Subcutaneous adipose tissue (tissue), 4 donors: ENCODE results near the gene BMP2K. TPM values are rescaled to one million over a fixed set of nuclear protein-coding genes. Genes with fewer than 3 reads are reported as not detected.

ENCODE experiments used
- total RNA-seq, 4 donors: library from RNA; depleted of rRNA; stranded (reverse); fragments of >200 nt; gene quantifications; one replicate each; pipeline ENCODE4 v1.1.0, GENCODE V29; 2016
- TF ChIP-seq, protein P1 (sequence below): fragments of 450-650 bp; IDR thresholded peaks from one replicate; pipeline ENCODE4 v1.5.1; 2016; ENCODE audit warnings: low read depth, mild to moderate bottlenecking, control low read depth, antibody characterized with exemption, moderate library complexity

Gene BMP2K
- total RNA-seq, 4 donors from 2014 or later, result 32.2 to 100 (median 57.7) TPM

DNA sequence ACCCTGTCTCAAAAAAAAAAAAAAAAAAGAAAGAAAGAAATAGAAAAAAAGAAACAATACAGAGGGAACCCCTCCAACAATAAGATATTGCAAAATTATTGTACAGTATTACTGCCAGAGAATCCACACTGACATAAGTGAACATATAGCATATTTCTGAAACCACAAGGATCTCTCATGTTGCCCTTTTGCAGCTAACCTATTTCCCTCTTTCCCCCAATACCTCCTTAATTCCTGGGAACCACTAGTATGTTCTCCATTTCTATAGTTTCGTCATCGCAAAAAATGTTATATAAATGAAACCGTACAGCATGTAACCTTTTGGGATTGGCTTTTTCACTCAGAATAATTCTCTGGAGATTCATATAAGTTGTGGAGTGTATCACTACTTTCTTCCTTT lies 20.0 kb upstream of the BMP2K start:
- TF ChIP-seq, protein P1, sequence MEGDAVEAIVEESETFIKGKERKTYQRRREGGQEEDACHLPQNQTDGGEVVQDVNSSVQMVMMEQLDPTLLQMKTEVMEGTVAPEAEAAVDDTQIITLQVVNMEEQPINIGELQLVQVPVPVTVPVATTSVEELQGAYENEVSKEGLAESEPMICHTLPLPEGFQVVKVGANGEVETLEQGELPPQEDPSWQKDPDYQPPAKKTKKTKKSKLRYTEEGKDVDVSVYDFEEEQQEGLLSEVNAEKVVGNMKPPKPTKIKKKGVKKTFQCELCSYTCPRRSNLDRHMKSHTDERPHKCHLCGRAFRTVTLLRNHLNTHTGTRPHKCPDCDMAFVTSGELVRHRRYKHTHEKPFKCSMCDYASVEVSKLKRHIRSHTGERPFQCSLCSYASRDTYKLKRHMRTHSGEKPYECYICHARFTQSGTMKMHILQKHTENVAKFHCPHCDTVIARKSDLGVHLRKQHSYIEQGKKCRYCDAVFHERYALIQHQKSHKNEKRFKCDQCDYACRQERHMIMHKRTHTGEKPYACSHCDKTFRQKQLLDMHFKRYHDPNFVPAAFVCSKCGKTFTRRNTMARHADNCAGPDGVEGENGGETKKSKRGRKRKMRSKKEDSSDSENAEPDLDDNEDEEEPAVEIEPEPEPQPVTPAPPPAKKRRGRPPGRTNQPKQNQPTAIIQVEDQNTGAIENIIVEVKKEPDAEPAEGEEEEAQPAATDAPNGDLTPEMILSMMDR, result no peak

DNA sequence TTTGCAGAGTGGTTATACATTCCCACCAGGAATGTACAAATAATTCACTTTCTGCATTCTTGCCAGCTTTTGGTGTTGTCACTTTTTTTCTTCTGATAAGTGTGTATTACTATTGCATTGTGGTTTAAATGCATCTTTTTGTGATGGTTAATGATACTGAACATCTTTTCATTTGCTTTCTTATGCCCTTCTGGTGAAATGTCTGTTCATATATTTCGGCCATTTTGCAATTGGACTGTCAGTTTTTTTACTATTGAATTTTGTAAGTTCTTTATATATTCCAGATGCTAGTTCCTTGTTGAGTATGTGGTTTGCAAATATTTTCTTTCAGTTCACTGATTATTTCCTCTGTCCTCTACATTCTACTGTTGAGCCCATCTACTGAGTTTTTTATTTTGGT lies 19.4 kb upstream of the BMP2K start:
- TF ChIP-seq, protein P1, result no peak

DNA sequence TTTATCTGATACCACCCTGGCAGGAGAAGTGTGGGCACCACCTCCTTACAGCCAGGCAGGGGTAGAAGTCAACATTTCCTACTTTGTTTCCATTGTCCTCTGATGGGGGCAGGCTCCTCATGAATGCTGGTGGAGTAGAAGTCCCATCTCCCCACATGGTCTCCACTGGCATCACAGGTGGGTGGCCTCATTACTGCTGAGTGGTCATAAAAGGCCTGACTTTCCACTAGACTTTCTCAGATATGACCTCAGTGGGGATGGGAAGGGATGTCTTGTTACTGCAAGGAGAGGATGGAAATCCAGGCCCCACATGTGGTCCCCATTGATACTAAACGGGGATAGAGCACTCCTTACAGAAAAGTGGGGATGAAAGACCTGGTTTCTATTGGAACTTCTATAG lies 18.6 kb upstream of the BMP2K start:
- TF ChIP-seq, protein P1, result no peak

DNA sequence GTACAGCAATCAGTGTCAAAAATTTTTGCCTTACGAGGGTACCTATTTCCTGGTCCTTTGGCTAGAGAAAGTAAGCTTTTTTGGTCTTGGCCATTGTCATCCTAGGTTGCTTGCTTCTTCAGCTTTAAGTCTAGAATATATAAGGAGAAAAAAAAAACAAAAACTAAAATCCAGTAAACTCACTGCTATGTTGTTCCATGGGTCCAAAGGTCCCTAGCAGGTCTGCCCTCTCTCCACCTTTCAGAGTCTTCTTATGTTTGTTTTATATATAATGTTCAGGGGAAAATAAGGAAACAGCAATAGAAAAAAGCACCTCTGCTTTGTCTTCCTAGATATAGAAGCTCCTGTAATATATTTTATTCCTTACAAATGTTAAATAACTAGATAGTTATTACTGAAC lies 18.1 kb upstream of the BMP2K start:
- TF ChIP-seq, protein P1, result no peak

DNA sequence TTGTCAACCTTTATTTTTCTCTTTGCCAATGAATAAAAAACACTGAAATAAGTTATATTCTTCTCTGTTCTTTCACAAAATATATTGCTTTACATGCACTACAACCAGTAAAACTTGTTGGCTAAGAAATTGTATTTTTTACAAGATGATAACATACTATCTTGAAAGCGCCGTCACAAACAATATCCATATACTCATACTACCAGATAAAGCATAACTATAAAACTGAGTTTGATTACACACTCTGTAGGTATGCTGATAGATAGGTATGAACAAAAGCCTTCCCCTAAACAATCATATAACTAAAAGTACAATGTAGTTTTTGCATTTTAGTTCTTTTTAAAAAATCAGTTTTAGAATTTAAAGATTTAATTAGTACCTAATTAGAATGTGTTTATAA lies 13.6 kb upstream of the BMP2K start:
- TF ChIP-seq, protein P1, result no peak

DNA sequence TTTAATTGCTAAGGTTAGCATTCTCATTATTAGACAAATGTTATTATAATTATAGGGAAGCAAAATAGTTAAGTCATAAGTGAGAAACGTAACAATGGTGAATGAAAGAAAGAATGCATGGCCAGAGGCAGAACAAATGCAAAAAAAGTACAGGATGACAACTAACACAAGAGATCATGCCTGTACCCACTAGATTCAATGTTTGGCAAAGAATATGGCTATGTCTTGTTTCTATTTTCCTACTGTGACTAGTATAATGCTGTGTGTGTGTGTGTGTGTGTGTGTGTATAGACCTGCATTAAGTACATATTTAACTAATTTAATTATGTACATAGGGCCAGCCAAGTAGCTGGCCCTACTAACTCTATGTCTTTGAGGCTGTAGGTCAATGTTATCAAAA lies 12.9 kb upstream of the BMP2K start:
- TF ChIP-seq, protein P1, result no peak

DNA sequence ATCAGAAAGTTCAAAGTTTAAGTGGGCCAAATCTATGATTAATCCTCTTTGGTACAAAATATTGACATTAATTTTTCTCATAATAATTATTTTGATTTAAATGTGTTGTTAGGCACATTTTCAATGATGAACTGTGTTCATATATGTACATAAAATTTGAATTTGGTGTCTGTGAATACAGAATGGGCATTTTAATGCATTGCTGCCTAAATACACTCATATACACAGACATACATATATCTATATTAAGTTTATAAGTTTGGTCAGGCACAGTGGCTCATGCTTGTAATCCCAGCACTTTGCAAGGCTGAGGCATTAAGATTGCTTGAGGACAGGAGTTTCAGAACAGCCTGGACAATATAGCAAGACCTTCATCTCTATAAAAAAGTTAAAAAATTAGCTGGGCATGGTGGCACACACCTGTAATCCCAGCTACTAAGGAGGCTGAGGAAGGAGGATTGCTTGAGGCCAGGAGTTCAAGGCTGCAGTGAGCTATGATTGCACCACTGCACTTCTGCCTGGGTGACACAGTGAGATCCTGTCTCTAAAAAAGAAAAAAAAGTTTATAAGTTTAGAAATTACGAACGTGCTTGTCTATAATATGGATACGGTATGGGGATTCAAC lies 12.3 kb upstream of the BMP2K start:
- TF ChIP-seq, protein P1, result no peak
